ENCODE results near the gene FHOD3. TPM values are rescaled to one million over a fixed set of nuclear protein-coding genes. Genes with fewer than 3 reads are reported as not detected.
"Not testable (repeated sequence)": the region's sequence is repeated elsewhere in the genome, so short reads cannot be mapped to it uniquely, and the experiment has no call there.

FHOD3 gene
- total RNA-seq, 1 donor from 2014 or later: 346 TPM

GRCh38 chr18:36761186-36761698 is 463.7 kb downstream of the FHOD3 start:
- Histone ChIP-seq H3K4me1 (peaks cover 17% of the 10 kb centered on the region), H3K4me3 (no peak overlapping the region), H3K36me3 (peaks cover 22% of the 10 kb centered on the region), H3K9me3 (replicated peaks) (no peaks in the 10 kb centered on the region), H3K27me3 (ENCODE audit: low read depth) (no peaks in the 10 kb centered on the region), H3K27ac (replicated peaks) (no peak overlapping the region)
- TF ChIP-seq, protein P1, sequence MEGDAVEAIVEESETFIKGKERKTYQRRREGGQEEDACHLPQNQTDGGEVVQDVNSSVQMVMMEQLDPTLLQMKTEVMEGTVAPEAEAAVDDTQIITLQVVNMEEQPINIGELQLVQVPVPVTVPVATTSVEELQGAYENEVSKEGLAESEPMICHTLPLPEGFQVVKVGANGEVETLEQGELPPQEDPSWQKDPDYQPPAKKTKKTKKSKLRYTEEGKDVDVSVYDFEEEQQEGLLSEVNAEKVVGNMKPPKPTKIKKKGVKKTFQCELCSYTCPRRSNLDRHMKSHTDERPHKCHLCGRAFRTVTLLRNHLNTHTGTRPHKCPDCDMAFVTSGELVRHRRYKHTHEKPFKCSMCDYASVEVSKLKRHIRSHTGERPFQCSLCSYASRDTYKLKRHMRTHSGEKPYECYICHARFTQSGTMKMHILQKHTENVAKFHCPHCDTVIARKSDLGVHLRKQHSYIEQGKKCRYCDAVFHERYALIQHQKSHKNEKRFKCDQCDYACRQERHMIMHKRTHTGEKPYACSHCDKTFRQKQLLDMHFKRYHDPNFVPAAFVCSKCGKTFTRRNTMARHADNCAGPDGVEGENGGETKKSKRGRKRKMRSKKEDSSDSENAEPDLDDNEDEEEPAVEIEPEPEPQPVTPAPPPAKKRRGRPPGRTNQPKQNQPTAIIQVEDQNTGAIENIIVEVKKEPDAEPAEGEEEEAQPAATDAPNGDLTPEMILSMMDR (IDR thresholded peaks at IDR 0.05; ENCODE audit: borderline replicate concordance): no peak
- DNase-seq: no peak
- intact Hi-C loops (cut with micrococcal nuclease): no loop called here

- no peak for DNase-seq
- Histone ChIP-seq H3K27ac (replicated peaks) (no peak overlapping the region), H3K4me1 (peaks cover 10% of the 10 kb centered on the region), H3K9me3 (replicated peaks) (no peaks in the 10 kb centered on the region), H3K4me3 (no peak overlapping the region), H3K27me3 (ENCODE audit: low read depth) (no peaks in the 10 kb centered on the region), H3K36me3 (peaks cover 22% of the 10 kb centered on the region)
- TF ChIP-seq, protein P1 (IDR thresholded peaks at IDR 0.05; ENCODE audit: borderline replicate concordance): no peak
- intact Hi-C loops (cut with micrococcal nuclease): no loop called here
Measured at GRCh38 chr18:36762074-36762473, 464.6 kb downstream of the FHOD3 start.

- not testable (repeated sequence) for DNase-seq; H3K27ac ChIP-seq (replicated peaks)
Measured at GRCh38 chr18:36762965-36763364, 465.5 kb downstream of the FHOD3 start.

GRCh38 chr18:36766836-36767235 is 469.3 kb downstream of the FHOD3 start:
- intact Hi-C loops (cut with micrococcal nuclease): no loop called here
- Histone ChIP-seq H3K9me3 (replicated peaks) (no peaks in the 10 kb centered on the region), H3K27me3 (ENCODE audit: low read depth) (no peaks in the 10 kb centered on the region), H3K27ac (replicated peaks) (no peak overlapping the region), H3K4me3 (no peak overlapping the region), H3K4me1 (no peaks in the 10 kb centered on the region), H3K36me3 (peaks cover 15% of the 10 kb centered on the region)
- TF ChIP-seq, protein P1 (IDR thresholded peaks at IDR 0.05; ENCODE audit: borderline replicate concordance): no peak
- no peak for DNase-seq

More at GRCh38 chr18:36762965-36763364, 465.5 kb downstream of the FHOD3 start:
- intact Hi-C loops (cut with micrococcal nuclease); H3K4me1 ChIP-seq; H3K4me3 ChIP-seq; H3K27me3 ChIP-seq (ENCODE audit: low read depth); H3K9me3 ChIP-seq (replicated peaks): not testable (repeated sequence)
- H3K36me3 ChIP-seq: peaks cover 22% of the 10 kb centered on the region

- TF ChIP-seq, protein P1 (IDR thresholded peaks at IDR 0.05; ENCODE audit: borderline replicate concordance): no peak
Measured at GRCh38 chr18:36769172-36769571, 471.7 kb downstream of the FHOD3 start.

GRCh38 chr18:36769611-36770314 is 472.2 kb downstream of the FHOD3 start:
- intact Hi-C loops (cut with micrococcal nuclease): no loop called here
- Histone ChIP-seq H3K4me1 (peaks cover 15% of the 10 kb centered on the region), H3K9me3 (replicated peaks) (no peaks in the 10 kb centered on the region), H3K4me3 (no peak overlapping the region), H3K36me3 (peaks cover 5% of the 10 kb centered on the region), H3K27me3 (ENCODE audit: low read depth) (no peaks in the 10 kb centered on the region), H3K27ac (replicated peaks) (no peak overlapping the region)
- TF ChIP-seq, protein P1 (IDR thresholded peaks at IDR 0.05; ENCODE audit: borderline replicate concordance): peak; percentile 56
- no peak for DNase-seq

More at GRCh38 chr18:36769172-36769571, 471.7 kb downstream of the FHOD3 start:
- Histone ChIP-seq H3K9me3 (replicated peaks) (no peaks in the 10 kb centered on the region), H3K4me1 (peaks cover 13% of the 10 kb centered on the region), H3K4me3 (no peak overlapping the region), H3K27ac (replicated peaks) (no peak overlapping the region), H3K27me3 (ENCODE audit: low read depth) (no peaks in the 10 kb centered on the region), H3K36me3 (peaks cover 5% of the 10 kb centered on the region)
- intact Hi-C loops (cut with micrococcal nuclease): no loop called here
- DNase-seq: no peak

Measured in left ventricle myocardium inferior (tissue), 1 donor.